NCI-H2227 treated with DMSO at 0.1 percent for 48 hours (cell line): ENCODE data around the gene FANK1.
"Not testable (repeated sequence)": the region's sequence is repeated elsewhere in the genome, so short reads cannot be mapped to it uniquely, and the experiment has no call there.

Source experiments
- DNase-seq: peaks from one replicate; lab custom pipeline; 2025; lab: John Stamatoyannopoulos, UW

The FANK1 gene

GRCh38 chr10:125889441-125889840 is 6.9 kb upstream of the FANK1 start:
- DNase-seq: not testable (repeated sequence)

- not testable (repeated sequence) for DNase-seq
Observed at GRCh38 chr10:125892402-125892801, 4.0 kb upstream of the FANK1 start.

GRCh38 chr10:125894176-125894575 is 2.2 kb upstream of the FANK1 start:
- DNase-seq: not testable (repeated sequence)

- not testable (repeated sequence) for DNase-seq
Observed at GRCh38 chr10:125895130-125896087, 955 bp upstream of the FANK1 start.

- DNase-seq: not testable (repeated sequence)
Observed at GRCh38 chr10:125897317-125897716, 953 bp downstream of the FANK1 start.

GRCh38 chr10:125900963-125901362 is 4.6 kb downstream of the FANK1 start:
- DNase-seq: not testable (repeated sequence)

DNA sequence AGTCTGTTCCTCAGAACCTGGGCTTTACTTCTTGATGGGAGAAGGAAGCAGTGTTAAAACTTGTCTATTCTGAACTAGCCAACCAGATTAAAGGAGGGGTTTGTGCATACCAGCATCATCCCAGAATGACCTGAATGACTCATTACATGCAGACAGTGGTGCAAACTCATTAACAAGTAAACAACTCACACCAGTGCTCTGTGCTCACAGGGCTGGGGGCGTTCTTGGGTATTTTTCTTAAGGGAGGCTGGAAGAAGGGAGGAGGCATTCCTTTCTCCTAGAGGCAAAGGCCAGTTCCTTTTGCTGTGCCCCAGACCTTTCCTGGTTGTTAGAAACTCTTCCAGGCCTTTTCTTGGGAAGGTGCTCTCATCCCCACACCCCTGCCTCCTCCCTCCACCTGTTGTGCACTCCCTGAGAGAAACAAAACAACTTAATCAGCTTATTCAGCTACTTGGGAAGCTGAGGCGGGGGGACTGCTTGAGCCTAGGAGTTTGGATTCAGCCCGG is 6.8 kb downstream of the FANK1 start:
- not testable (repeated sequence) for DNase-seq

- not testable (repeated sequence) for DNase-seq
Observed at GRCh38 chr10:125905069-125905994, 9.0 kb downstream of the FANK1 start.

DNA sequence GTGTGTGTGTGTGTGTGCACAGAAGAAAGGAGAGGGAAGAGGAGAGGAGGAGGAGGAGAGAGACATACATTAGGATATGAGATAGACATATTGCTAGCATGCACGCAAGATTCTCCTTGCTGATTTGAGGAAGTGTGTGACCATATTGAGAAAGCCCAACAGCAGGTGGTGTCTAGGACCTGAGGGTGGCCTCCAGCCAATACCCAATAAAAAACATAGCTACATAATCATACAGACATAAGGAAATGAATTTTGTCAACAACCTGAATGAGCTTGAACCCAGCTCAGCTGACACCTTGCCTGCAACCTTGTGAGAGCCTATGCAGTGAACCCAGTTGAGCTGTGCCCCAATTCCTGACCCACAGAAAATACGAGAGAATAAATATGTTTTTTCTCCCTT is 11.2 kb downstream of the FANK1 start:
- not testable (repeated sequence) for DNase-seq

GRCh38 chr10:125908813-125909212 is 12.4 kb downstream of the FANK1 start:
- not testable (repeated sequence) for DNase-seq

DNA sequence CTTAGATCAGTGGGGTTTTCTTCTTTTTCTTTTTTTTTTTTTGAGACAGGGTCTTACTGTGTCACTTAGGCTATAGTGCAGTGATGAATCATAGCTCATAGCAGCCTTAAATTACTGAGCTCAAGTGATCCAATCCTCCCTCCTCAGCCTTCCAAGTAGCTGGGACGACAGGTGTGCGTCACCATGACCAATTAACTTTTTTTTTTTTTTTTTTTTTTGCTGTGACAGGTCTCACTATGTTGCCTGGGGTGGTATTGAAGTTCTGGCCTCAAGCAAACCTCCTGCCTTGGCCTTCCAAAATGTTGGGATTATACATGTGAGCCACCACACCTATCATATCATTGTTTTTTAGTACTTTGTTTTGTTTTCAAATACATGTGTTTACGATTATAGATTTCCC is 13.1 kb downstream of the FANK1 start:
- DNase-seq: not testable (repeated sequence)

DNA sequence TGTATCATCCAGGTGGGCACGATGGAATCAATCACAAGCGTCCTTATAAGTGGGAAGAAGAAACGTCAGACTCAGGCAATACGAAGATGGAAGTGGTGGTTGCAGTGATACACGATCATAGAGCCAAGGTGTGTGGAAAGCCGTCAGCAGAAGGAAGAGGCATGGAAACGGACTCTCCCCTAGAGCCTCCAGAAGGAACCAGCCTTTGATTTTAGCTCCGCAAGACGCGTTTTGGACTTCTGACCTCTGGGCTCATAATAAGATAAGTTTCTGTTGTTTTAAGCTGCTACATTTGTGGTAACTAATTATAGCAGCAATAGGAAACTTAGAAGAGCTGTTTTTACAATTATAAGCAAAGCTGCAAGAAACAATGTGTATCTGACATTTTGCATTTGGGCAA is 14.8 kb downstream of the FANK1 start:
- DNase-seq: no peak

- DNase-seq: no peak
Observed at GRCh38 chr10:125911990-125912389, 15.6 kb downstream of the FANK1 start.

- not testable (repeated sequence) for DNase-seq
Observed at GRCh38 chr10:125913277-125913676, 16.9 kb downstream of the FANK1 start.

DNA sequence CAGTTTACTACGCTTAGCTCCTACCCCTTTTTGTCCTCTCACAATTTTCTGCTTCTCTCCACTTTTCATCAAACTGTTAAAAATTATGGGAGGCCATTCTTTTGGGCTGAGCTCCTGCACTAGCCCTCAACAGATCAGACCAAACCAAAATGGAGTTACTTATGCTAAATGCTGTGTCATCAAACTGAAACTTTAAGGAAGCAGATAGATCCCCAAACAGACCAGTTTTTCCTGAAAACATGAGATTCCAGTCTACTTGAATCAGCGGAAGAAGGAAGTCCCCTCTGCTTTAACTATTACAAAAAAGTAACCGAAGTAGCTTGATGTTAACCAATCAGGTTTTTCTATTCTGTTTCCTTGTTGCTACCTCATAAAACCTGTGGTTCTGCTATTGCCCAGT is 20.6 kb downstream of the FANK1 start:
- no peak for DNase-seq

DNA sequence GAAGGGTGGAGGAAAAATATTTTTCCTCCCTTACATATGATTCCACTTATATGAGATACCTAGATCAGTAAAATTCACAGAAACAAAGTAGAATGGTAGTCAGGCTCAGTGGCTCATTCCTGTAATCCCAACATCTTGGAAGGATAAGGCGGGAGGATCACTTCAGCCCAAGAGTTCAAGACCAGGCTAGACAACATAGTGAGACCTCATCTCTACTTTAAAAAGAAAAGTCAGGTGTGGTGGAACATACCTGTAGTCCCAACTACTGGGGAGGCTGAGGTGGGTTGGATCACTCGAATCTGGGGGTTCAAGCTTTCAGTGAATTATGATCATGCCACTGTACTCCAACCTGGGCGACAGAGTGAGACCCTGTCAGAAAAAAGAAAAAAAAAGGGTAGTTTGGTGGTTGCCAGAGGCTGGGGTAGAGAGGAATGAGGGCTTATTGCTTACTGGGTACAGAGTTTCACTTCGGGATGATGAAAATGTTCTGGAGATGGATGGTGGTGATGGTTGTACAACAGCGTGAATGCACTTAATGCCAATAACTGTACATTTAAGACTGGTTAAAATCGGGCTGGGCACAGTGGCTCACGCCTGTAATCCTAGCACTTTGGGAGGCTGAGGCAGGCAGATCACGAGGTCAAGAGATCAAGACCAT is 21.5 kb downstream of the FANK1 start:
- not testable (repeated sequence) for DNase-seq

DNA sequence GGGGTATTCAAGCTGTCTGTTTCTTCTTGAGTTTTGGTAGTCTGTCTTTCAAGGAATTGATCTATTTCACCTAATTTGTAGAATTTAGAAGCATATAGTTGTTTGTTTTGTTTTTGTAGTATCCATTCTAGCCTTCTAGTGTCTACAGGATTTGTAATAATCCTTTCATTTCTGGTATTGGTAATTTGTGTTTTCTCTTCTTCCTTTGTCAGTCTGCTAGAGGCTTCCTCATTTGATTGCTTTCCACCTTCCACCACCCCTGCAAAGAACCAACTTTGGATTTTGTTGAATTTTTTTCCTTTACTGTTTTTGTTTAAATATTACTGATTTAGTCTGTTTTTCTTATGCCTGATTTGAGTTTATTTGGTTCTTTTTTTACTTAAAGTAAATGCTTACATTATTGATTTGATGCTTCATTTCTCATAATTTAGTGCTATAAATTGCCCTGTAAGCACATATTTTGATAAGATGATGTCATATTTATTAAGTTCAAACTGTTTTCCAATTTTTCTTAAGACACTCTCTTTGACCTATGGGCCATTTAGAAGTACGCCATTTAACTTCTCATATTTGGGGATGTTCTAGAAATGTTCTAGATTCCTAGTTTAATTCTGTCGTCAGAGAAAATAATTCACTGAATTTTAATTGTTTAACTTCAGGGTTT is 25.4 kb downstream of the FANK1 start:
- DNase-seq: not testable (repeated sequence)

- no peak for DNase-seq
Observed at GRCh38 chr10:125925262-125925834, 29.0 kb downstream of the FANK1 start.

DNA sequence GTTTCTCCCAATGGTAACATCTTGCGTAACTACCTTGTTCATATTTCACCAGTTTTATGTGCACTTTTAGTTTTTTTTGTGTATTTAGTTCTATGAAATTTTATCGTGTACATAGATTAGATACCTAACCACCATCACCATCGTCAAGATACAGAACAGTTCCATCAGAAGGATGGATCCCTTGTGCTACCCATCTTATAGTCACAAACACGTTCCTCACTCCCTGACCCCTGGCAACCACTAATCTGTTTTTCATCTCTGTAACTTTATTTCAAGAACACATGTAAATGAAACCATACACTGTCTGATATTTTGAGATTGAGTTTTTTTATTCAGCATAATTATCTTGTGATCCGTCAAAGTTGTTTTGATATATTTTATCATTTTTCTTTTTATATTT is 29.9 kb downstream of the FANK1 start:
- DNase-seq: no peak

DNA sequence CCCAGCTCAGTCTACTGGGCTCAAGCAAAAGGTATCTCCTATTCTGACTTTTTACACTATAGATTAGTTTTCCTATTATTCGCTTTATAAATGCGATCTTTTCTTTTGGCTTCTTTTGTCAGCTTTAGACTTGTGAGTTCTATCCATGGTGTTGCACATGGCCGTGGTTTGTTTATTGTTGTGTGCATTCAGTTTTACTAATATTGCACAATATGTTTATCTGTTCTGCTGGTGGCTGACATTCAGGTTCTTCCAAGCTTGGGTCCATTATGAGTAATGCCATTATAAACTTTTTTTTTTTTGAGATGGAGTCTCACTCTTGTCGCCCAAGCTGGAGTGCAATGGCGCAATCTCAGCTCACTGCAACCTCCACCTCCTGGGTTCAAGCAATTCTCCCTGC is 30.9 kb downstream of the FANK1 start:
- not testable (repeated sequence) for DNase-seq
